Neural progenitor cell (in vitro differentiated cells): Measurements from ENCODE around the gene RBMS1. TPM values are rescaled to one million over a fixed set of nuclear protein-coding genes. Genes with fewer than 3 reads are reported as not detected.

Experiments used
- DNase-seq: peaks from one replicate; pipeline ENCODE4 v3.0.0-alpha.2; 2016; ENCODE audit warnings: low spot score
- H2AFZ ChIP-seq: fragments of 200-600 bp; sonication (generic); replicated peaks from 2 replicates; pipeline ENCODE4 v1.6.1; 2016; ENCODE audit warnings: antibody characterized with exemption
- H3F3A ChIP-seq: fragments of 200-600 bp; sonication (generic); 2 replicates; pipeline ENCODE4 v1.6.1; 2016; ENCODE audit warnings: antibody characterized with exemption, low read depth
- H3K27ac ChIP-seq: fragments of 200-600 bp; sonication (generic); 2 replicates; pipeline ENCODE4 v1.5.1; 2016; ENCODE audit warnings: mild to moderate bottlenecking
- H3K27me3 ChIP-seq: fragments of 200-600 bp; sonication (generic); 2 replicates; pipeline ENCODE4 v1.6.1; 2016; ENCODE audit warnings: mild to moderate bottlenecking, moderate library complexity
- H3K36me3 ChIP-seq: fragments of 200-600 bp; sonication (generic); 2 replicates; pipeline ENCODE4 v1.5.1; 2016
- H3K4me1 ChIP-seq: fragments of 200-600 bp; sonication (generic); 2 replicates; pipeline ENCODE4 v1.6.1; 2016; ENCODE audit warnings: mixed run types
- H3K4me2 ChIP-seq: fragments of 200-600 bp; sonication (generic); 2 replicates; pipeline ENCODE4 v1.6.1; 2016
- H3K4me3 ChIP-seq: fragments of 200-600 bp; sonication (generic); 2 replicates; pipeline ENCODE4 v1.5.1; 2016
- H3K79me2 ChIP-seq: fragments of 200-600 bp; sonication (generic); 2 replicates; pipeline ENCODE4 v1.6.1; 2016; ENCODE audit warnings: low read depth
- H3K9ac ChIP-seq: fragments of 200-600 bp; sonication (generic); 2 replicates; pipeline ENCODE4 v1.6.1; 2016
- H3K9me3 ChIP-seq: fragments of 200-600 bp; sonication (generic); 2 replicates; pipeline ENCODE4 v1.5.1; 2016; ENCODE audit warnings: low read depth
- H4K20me1 ChIP-seq: fragments of 200-600 bp; sonication (generic); 2 replicates; pipeline ENCODE4 v1.6.1; 2016; ENCODE audit warnings: low read depth
- H3K27ac Mint-ChIP-seq: 3 replicates; pipeline ENCODE4 v1.8.0; 2021; ENCODE audit warnings: mixed read lengths
- H3K27me3 Mint-ChIP-seq: 2 replicates; pipeline ENCODE4 v1.8.0; 2022; ENCODE audit warnings: low read depth, mild to moderate bottlenecking, inconsistent platforms, moderate library complexity, mixed read lengths; ENCODE audit not compliant: insufficient read depth
- H3K36me3 Mint-ChIP-seq: 3 replicates; pipeline ENCODE4 v1.8.0; 2021; ENCODE audit warnings: mixed read lengths
- H3K4me1 Mint-ChIP-seq: 3 replicates; pipeline ENCODE4 v1.8.0; 2021; ENCODE audit warnings: mixed read lengths
- H3K4me3 Mint-ChIP-seq: 3 replicates; pipeline ENCODE4 v1.8.0; 2021; ENCODE audit warnings: mild to moderate bottlenecking, moderate library complexity, mixed read lengths
- H3K9me3 Mint-ChIP-seq: 3 replicates; pipeline ENCODE4 v1.8.0; 2020; ENCODE audit warnings: mixed read lengths
- EZH2 ChIP-seq: fragments of 200-600 bp; sonication (generic); IDR thresholded peaks from 2 replicates; pipeline ENCODE4 v1.6.1; 2017; ENCODE audit warnings: antibody characterized with exemption, mild to moderate bottlenecking, moderate library complexity
- EZH2phosphoT487 ChIP-seq: fragments of 200-600 bp; sonication (generic); IDR thresholded peaks from 2 replicates; pipeline ENCODE4 v1.6.1; 2017; ENCODE audit warnings: antibody characterized with exemption
- total RNA-seq: library from RNA; depleted of rRNA; stranded (reverse); fragments of >200 nt; gene quantifications from 2 replicates; pipeline ENCODE4 v1.2.3, GENCODE V29; 2015; ENCODE audit warnings: low replicate concordance
- TF ChIP-seq, protein P1 (sequence below): fragments of 200-600 bp; sonication (generic); IDR thresholded peaks from 2 replicates; pipeline ENCODE4 v1.5.1; 2017; ENCODE audit warnings: antibody characterized with exemption, mild to moderate bottlenecking

Gene RBMS1
- total RNA-seq, 1 donor from 2014 or later, result 101 TPM

DNA sequence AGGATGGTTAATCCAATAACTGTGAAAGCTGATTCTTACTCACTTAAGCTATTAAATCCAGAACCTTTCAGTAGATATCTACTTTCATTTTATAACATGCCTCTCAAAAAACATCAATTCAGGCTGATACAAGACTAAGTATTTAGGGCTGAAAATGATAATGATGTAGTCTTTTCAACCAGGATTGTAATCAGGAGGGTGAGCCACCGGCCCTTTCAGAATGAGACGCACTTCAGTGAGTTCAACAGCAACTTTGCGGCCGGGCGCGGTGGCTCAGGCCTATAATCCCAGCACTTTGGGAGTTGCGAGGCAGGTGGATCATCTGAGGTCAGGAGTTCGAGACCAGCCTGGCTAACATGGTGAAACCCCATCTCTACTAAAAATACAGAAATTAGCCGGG lies 30.4 kb downstream of the RBMS1 start:
- no peaks in the 10 kb centered on the region for H4K20me1 ChIP-seq
- no peak overlapping the region for H3K4me3 Mint-ChIP-seq
- DNase-seq, result no peak
- no peak overlapping the region for H3K4me3 ChIP-seq
- peaks cover 37% of the 10 kb centered on the region for H3K79me2 ChIP-seq
- no peaks in the 10 kb centered on the region for H3K27me3 Mint-ChIP-seq
- H3K4me2 ChIP-seq, result no peak overlapping the region
- H3K27me3 ChIP-seq, result no peaks in the 10 kb centered on the region
- no peaks in the 10 kb centered on the region for H3F3A ChIP-seq
- H3K27ac ChIP-seq, result no peak overlapping the region
- H3K9ac ChIP-seq, result no peak overlapping the region
- H3K27ac Mint-ChIP-seq, result no peak overlapping the region
- peaks cover 4% of the 10 kb centered on the region for H3K36me3 Mint-ChIP-seq
- no peak overlapping the region for H2AFZ ChIP-seq
- no peaks in the 10 kb centered on the region for H3K4me1 ChIP-seq
- TF ChIP-seq EZH2phosphoT487 (no peak), EZH2 (no peak)
- TF ChIP-seq, protein P1, sequence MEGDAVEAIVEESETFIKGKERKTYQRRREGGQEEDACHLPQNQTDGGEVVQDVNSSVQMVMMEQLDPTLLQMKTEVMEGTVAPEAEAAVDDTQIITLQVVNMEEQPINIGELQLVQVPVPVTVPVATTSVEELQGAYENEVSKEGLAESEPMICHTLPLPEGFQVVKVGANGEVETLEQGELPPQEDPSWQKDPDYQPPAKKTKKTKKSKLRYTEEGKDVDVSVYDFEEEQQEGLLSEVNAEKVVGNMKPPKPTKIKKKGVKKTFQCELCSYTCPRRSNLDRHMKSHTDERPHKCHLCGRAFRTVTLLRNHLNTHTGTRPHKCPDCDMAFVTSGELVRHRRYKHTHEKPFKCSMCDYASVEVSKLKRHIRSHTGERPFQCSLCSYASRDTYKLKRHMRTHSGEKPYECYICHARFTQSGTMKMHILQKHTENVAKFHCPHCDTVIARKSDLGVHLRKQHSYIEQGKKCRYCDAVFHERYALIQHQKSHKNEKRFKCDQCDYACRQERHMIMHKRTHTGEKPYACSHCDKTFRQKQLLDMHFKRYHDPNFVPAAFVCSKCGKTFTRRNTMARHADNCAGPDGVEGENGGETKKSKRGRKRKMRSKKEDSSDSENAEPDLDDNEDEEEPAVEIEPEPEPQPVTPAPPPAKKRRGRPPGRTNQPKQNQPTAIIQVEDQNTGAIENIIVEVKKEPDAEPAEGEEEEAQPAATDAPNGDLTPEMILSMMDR, result no peak
- H3K9me3 ChIP-seq, result no peaks in the 10 kb centered on the region
- no peaks in the 10 kb centered on the region for H3K9me3 Mint-ChIP-seq
- H3K4me1 Mint-ChIP-seq, result no peaks in the 10 kb centered on the region
- H3K36me3 ChIP-seq, result no peaks in the 10 kb centered on the region

DNA sequence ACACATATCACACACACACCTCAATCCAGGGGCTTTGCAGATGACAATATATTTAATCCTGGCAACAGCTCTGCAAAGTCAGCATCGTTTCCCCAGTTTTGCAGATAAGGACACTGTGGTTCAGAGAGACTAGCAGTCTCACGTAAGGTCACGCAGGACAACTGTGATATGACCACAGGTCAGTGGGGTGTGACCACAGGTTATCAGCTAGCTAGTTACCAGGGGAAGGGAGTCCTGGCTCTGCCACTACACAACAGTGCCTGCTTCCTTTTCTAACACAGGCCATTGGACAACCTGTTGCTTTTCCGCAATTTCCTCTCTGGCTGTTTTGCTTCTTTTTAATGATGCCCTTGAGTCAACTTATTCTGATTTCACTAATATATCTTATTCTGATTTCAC lies 33.3 kb downstream of the RBMS1 start:
- H3K36me3 Mint-ChIP-seq, result peaks cover 12% of the 10 kb centered on the region
- Histone ChIP-seq H3K79me2 (peaks cover 16% of the 10 kb centered on the region), H3K4me2 (no peak overlapping the region), H3K36me3 (no peaks in the 10 kb centered on the region), H3K9me3 (no peaks in the 10 kb centered on the region), H2AFZ (no peak overlapping the region), H3K4me3 (no peak overlapping the region), H3K27ac (no peak overlapping the region), H4K20me1 (no peaks in the 10 kb centered on the region), H3F3A (no peaks in the 10 kb centered on the region), H3K4me1 (no peaks in the 10 kb centered on the region), H3K27me3 (no peaks in the 10 kb centered on the region), H3K9ac (no peak overlapping the region)
- H3K4me3 Mint-ChIP-seq, result no peak overlapping the region
- no peaks in the 10 kb centered on the region for H3K27me3 Mint-ChIP-seq
- no peaks in the 10 kb centered on the region for H3K9me3 Mint-ChIP-seq
- no peak for DNase-seq
- H3K27ac Mint-ChIP-seq, result no peak overlapping the region
- TF ChIP-seq, protein P1, result no peak
- TF ChIP-seq EZH2 (no peak), EZH2phosphoT487 (no peak)
- no peaks in the 10 kb centered on the region for H3K4me1 Mint-ChIP-seq

DNA sequence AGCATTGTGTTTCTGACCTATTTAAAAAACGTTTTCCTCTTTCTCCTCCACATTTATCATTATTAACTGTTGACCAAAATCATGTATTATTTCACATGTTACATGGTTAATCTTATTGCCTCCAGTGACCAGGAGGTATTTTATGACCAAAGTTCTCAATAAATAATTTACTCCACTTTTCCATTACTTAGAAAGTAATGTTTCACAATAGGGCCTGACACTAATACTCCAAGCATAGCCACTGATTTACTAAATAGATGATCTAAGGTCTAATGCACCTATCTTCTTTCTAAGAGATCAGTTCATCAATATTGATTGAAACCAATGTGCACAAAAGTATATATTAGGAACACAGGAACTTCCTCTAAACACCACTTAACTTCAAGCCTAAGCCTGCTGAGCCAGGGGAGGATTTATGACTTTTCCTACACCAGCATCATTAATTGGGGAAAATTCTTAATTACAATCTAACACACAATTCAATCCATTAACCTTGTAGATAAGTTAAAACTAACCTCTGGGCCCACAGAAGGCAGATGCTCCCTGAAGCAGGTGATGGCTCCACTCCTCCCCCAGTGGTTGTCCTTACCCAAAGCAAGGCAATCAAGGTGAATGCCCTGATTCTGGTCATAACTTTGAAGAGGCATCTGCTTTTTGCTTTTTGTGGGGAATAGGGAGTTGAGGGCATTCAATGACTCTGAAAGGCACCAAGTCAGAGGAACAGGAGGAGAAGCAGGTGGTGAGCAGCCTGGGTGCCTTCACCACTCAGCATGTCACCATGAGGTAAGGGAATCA lies 33.9 kb downstream of the RBMS1 start:
- Histone ChIP-seq H3K27me3 (no peaks in the 10 kb centered on the region), H3K36me3 (no peaks in the 10 kb centered on the region), H2AFZ (no peak overlapping the region), H3F3A (no peaks in the 10 kb centered on the region), H3K9me3 (no peaks in the 10 kb centered on the region), H4K20me1 (no peaks in the 10 kb centered on the region), H3K4me2 (no peak overlapping the region), H3K79me2 (peaks cover 10% of the 10 kb centered on the region), H3K4me3 (no peak overlapping the region), H3K27ac (no peak overlapping the region), H3K9ac (no peak overlapping the region), H3K4me1 (peaks cover 3% of the 10 kb centered on the region)
- TF ChIP-seq EZH2phosphoT487, result no peak
- no peak for TF ChIP-seq EZH2
- TF ChIP-seq, protein P1, result no peak
- H3K27me3 Mint-ChIP-seq, result no peaks in the 10 kb centered on the region
- no peaks in the 10 kb centered on the region for H3K9me3 Mint-ChIP-seq
- H3K4me1 Mint-ChIP-seq, result no peaks in the 10 kb centered on the region
- H3K4me3 Mint-ChIP-seq, result no peak overlapping the region
- no peak overlapping the region for H3K27ac Mint-ChIP-seq
- DNase-seq, result no peak
- peaks cover 12% of the 10 kb centered on the region for H3K36me3 Mint-ChIP-seq
